Skeletal muscle satellite cell (primary cell): ENCODE measurements around the gene CACNA2D3.

Source experiments
- H3K27me3 ChIP-seq: 2 replicates; pipeline ENCODE4 v1.7.0; 2013; ENCODE audit warnings: low read length; ENCODE audit not compliant: control insufficient read depth, insufficient read depth
- H3K36me3 ChIP-seq: 2 replicates; pipeline ENCODE4 v1.7.0; 2013; ENCODE audit warnings: mild to moderate bottlenecking, control low read depth, low read length; ENCODE audit not compliant: insufficient read depth
- H3K4me1 ChIP-seq: 2 replicates; pipeline ENCODE4 v1.7.0; 2013; ENCODE audit warnings: low read length; ENCODE audit not compliant: control insufficient read depth, insufficient read depth
- H3K4me2 ChIP-seq: 2 replicates; pipeline ENCODE4 v1.7.0; 2013; ENCODE audit warnings: mild to moderate bottlenecking, low read length
- H3K4me3 ChIP-seq: 2 replicates; pipeline ENCODE4 v1.7.0; 2013; ENCODE audit warnings: low read length
- H3K9ac ChIP-seq: 2 replicates; pipeline ENCODE4 v1.7.0; 2013; ENCODE audit warnings: mild to moderate bottlenecking, low read depth, low read length, moderate library complexity
- H3K9me3 ChIP-seq: replicated peaks from 2 replicates; pipeline ENCODE4 v1.7.0; 2013; ENCODE audit warnings: mild to moderate bottlenecking, control low read depth, low read length

CACNA2D3 gene

DNA sequence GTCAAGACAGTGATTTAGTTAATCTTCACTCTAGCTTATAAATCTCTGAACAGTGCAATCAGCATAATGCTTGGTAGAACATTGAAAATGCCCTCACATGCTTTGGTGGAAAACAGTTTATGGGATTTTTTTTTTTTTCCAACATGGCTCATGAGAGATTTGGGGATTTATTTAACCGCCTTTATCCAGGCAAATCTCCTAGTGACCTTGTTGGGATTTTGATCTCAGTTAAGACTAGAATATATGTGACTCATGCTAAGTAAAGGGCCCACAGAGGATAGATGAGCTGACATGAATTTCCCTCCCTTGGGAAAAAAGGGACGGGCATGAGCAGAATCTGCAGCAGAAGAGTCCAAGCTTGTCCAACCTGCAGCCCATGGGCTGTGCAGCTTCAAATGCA lies 786.8 kb downstream of the CACNA2D3 start:
- no peak overlapping the region for H3K9ac ChIP-seq
- peaks cover 23% of the 10 kb centered on the region for H3K4me1 ChIP-seq
- no peak overlapping the region for H3K4me3 ChIP-seq
- H3K27me3 ChIP-seq: no peaks in the 10 kb centered on the region
- H3K4me2 ChIP-seq: no peak overlapping the region
- no peaks in the 10 kb centered on the region for H3K36me3 ChIP-seq
- H3K9me3 ChIP-seq: no peaks in the 10 kb centered on the region

DNA sequence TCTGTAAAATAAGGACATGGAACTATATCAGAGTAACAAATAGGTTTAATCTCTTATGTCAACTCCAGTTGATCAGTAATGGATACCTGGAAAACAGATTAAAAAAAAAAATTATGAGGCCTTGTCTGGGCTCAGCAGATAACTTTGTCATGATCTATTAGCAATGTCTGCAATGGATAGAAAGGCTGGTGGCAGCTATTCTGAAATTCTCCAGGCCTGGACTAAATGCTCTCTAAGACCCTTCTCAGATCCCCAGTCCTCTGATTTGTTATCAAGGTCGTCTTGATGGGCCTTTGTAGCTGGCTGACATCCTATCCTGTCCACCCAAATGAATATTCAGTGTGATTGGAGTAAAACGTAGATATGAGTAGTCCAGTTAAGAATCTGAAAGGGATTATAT lies 791.8 kb downstream of the CACNA2D3 start:
- Histone ChIP-seq H3K4me2 (no peak overlapping the region), H3K4me3 (no peak overlapping the region), H3K4me1 (peaks cover 5% of the 10 kb centered on the region), H3K9me3 (no peaks in the 10 kb centered on the region), H3K36me3 (no peaks in the 10 kb centered on the region), H3K27me3 (no peaks in the 10 kb centered on the region), H3K9ac (no peak overlapping the region)

DNA sequence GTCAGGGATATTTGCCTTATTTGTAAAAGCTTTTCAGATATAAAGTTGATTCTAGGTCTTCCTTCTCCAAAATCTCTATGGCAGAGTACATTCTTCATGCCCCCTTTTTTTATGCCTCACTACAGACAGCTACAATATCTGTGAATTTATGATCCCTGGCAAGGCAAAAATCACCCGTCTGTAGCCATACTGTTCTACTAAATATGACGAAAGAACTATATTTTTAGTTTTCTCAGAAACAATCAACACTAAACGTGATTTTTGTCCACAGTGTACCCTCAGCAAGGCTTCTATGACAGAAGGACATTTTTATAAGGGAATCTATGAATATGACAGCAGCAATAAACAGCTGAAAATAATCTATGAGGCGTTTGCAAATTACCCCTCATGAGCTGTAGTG lies 792.8 kb downstream of the CACNA2D3 start:
- no peaks in the 10 kb centered on the region for H3K36me3 ChIP-seq
- H3K9me3 ChIP-seq: no peaks in the 10 kb centered on the region
- H3K4me2 ChIP-seq: no peak overlapping the region
- H3K9ac ChIP-seq: no peak overlapping the region
- H3K4me1 ChIP-seq: peaks cover 5% of the 10 kb centered on the region
- no peaks in the 10 kb centered on the region for H3K27me3 ChIP-seq
- H3K4me3 ChIP-seq: no peak overlapping the region

DNA sequence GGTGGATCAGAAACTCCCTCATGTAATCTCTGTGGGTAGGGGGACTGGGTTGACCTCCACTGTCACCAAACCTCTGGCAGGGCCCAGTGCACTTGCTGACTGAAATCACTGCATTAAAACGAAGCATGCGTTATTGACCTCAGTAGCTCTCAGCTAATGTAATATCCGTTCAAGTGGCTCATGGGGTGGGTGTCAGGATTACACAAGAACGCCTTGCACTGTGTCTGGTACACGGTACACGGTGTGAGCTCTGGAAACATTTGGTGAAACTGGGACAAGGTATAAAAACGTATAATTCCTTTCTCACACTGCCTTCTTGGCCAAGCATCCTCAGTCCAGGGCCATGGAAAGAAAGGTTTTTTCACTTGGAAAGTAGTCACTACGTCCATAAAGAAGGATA lies 793.6 kb downstream of the CACNA2D3 start:
- no peaks in the 10 kb centered on the region for H3K27me3 ChIP-seq

DNA sequence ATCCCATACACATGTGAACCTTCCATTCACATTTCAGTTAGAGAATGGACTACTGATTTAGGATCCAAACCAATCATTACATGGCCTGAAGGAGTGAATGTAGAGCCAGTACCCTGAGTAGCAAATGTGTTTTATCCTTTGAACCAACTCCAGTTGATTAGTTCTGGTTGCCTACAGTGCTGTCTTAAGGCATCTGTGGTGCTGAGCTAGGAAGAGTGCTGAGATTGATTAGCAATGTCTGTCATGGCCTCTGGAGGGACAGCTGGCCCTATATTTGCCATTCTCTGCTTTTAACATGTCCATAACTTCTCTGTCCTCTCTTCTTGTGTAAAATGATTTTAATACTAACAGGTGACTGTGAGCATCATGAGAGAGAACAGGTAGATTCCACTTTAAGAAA lies 794.4 kb downstream of the CACNA2D3 start:
- Histone ChIP-seq H3K4me3 (no peak overlapping the region), H3K36me3 (no peaks in the 10 kb centered on the region), H3K4me1 (peaks cover 5% of the 10 kb centered on the region), H3K27me3 (no peaks in the 10 kb centered on the region), H3K9me3 (no peaks in the 10 kb centered on the region), H3K4me2 (no peak overlapping the region), H3K9ac (no peak overlapping the region)

More for the DNA sequence above, 793.6 kb downstream of the CACNA2D3 start:
- H3K36me3 ChIP-seq: no peaks in the 10 kb centered on the region
- H3K9me3 ChIP-seq: no peaks in the 10 kb centered on the region
- no peak overlapping the region for H3K4me3 ChIP-seq
- no peak overlapping the region for H3K4me2 ChIP-seq
- peaks cover 5% of the 10 kb centered on the region for H3K4me1 ChIP-seq
- no peak overlapping the region for H3K9ac ChIP-seq

DNA sequence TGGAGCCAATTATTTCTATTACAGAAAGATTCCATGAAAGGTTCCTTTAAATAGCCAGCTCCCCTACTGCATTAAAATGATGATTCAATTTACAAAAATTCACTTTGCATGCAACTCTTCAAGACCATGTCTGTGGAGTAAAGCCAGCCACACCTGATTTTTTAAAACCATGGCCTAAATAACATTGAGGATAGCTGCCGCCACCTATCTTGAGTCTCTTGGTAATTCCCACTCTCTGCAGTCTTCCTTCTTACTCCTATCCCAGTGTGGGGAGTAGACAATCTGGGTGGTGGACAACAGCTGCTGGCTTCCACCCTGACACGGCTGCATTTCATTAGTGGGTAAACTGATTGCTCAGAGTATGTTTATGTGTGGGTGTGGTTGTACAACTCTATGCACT lies 794.8 kb downstream of the CACNA2D3 start:
- no peak overlapping the region for H3K9ac ChIP-seq
- H3K4me1 ChIP-seq: peaks cover 5% of the 10 kb centered on the region
- H3K27me3 ChIP-seq: no peaks in the 10 kb centered on the region
- no peaks in the 10 kb centered on the region for H3K9me3 ChIP-seq
- H3K4me3 ChIP-seq: no peak overlapping the region
- no peaks in the 10 kb centered on the region for H3K36me3 ChIP-seq
- no peak overlapping the region for H3K4me2 ChIP-seq

DNA sequence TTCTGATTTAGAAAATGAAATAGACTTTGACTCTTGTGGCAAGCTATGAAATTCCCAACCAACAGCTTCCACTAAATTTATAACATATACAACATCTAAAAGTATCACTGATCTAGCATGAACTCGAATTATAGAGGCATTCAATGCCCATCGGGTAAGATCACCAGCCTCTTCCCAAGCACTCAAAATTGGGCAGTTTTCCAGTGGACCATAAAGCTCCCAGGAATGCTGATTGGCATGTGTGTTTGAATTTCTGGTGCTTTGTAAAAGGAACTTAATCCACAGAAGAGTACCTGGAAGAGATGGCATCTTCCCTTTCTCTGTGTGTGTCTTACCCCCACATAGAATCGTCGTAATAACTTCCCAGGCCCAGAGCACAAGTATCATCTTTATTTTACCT lies 795.5 kb downstream of the CACNA2D3 start:
- Histone ChIP-seq H3K4me1 (peaks cover 5% of the 10 kb centered on the region), H3K4me3 (no peak overlapping the region), H3K9ac (no peak overlapping the region), H3K36me3 (no peaks in the 10 kb centered on the region), H3K4me2 (no peak overlapping the region), H3K27me3 (no peaks in the 10 kb centered on the region), H3K9me3 (no peaks in the 10 kb centered on the region)

DNA sequence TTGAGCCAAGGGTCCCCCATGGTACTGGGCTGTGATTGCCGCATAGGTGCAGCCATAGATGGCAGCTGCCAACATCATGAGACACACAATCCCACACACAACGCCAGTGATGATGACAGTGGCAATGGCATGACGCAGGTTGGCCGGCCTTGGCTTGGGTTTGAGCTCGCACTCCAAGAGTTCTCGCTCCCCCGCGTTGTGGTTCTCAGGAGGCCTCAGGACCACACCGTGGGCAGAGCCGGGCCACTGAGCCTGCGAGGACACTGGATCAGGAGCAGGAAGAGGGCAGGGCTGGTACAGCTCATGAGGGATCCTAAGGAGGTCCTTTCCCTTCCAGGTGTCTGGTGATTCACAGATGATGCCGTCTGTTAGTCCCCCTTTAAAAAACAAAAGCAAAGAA lies 796.2 kb downstream of the CACNA2D3 start:
- Histone ChIP-seq H3K4me2 (no peak overlapping the region), H3K4me1 (peaks cover 5% of the 10 kb centered on the region), H3K4me3 (no peak overlapping the region), H3K36me3 (no peaks in the 10 kb centered on the region), H3K9me3 (no peaks in the 10 kb centered on the region), H3K27me3 (no peaks in the 10 kb centered on the region), H3K9ac (no peak overlapping the region)

DNA sequence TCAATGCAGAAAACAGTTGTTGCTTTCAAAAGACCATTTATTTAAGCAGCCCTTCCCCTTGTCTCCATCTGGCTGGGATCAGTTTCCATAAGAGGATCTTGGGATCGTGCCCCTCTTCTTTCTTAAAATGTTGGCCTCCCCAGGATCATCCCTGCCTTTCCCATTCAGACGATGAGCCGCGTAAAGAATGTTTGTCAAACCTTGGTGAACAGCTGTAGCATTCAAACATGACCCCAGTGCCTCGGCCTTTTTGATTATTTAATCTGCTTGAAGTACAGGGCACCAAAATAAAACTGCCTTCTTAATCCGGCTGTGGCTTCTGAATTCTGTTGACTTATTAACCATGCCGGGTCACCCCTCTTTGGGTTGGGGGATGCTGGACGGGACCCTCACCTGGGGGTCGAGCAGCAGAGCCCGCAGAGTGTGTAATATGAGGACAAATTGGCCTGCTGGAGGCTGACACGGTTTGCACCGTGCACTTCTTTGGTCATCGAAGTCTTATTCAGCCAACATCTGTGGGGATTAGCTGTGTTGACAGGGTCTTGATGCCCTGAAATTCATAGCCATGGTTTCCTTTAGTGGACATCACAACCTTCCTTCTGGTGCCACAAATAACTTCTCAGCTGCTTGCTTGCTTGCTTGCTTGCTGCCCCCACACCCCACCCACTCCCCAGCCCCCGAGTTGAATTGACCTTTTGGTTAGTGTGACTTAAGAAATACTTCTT lies 805.9 kb downstream of the CACNA2D3 start, which contains the start of gene LRTM1:
TSS of gene LRTM1 (minus strand) at position 14 of the 725 bp plus-strand sequence. CDS start 148 bp downstream, outside the sequence.
- Histone ChIP-seq H3K4me3 (no peak within 1 kb of the TSS), H3K36me3 (no peaks in the 10 kb centered on the region), H3K4me1 (no peaks in the 10 kb centered on the region), H3K4me2 (no peak within 1 kb of the TSS), H3K9me3 (no peaks in the 10 kb centered on the region), H3K9ac (no peak within 1 kb of the TSS), H3K27me3 (no peaks in the 10 kb centered on the region)

DNA sequence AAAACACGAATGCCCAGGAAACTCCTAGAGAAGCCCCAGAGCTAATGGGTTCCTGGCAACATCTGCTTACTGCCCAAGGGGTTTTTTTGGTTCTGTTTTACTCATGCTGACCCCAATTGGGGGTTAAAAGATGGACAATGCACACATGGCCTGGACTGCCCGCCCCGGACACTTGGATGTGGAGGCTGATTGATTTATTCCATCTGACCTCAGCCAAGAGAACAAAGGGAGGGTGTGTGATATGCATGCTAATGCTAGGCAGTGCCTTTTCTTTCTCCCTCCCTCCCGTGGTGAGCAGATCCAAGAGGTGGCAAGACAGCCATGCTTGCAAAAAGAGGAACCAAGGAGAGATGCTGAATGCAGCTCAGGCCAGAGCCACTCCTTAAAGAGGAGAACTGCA lies 808.8 kb downstream of the CACNA2D3 start:
- Histone ChIP-seq H3K4me2 (no peak overlapping the region), H3K4me3 (no peak overlapping the region), H3K9me3 (no peaks in the 10 kb centered on the region), H3K4me1 (no peaks in the 10 kb centered on the region), H3K27me3 (no peaks in the 10 kb centered on the region), H3K36me3 (no peaks in the 10 kb centered on the region), H3K9ac (no peak overlapping the region)

DNA sequence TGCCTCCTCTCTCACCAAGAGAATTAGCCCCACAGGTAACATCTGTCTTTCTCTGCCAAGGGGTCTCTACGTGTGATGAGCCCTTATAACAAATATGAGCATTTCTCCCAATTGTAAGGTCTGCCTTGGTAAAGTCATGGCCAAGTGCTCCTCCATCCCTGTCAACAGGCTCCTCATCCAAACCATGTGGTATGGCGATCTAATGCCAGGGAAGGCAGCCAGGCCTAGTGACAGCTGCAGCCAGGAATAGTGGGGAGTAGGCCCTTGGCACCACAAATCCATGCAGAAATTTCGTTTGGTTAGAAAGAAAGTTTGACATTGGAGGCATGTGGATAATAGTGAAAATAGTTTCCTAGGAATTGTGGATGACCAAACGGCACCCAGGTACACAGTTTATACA lies 810.3 kb downstream of the CACNA2D3 start:
- H3K4me3 ChIP-seq: no peak overlapping the region
- no peak overlapping the region for H3K4me2 ChIP-seq
- no peaks in the 10 kb centered on the region for H3K27me3 ChIP-seq
- no peaks in the 10 kb centered on the region for H3K4me1 ChIP-seq
- no peaks in the 10 kb centered on the region for H3K36me3 ChIP-seq
- no peaks in the 10 kb centered on the region for H3K9me3 ChIP-seq
- no peak overlapping the region for H3K9ac ChIP-seq

DNA sequence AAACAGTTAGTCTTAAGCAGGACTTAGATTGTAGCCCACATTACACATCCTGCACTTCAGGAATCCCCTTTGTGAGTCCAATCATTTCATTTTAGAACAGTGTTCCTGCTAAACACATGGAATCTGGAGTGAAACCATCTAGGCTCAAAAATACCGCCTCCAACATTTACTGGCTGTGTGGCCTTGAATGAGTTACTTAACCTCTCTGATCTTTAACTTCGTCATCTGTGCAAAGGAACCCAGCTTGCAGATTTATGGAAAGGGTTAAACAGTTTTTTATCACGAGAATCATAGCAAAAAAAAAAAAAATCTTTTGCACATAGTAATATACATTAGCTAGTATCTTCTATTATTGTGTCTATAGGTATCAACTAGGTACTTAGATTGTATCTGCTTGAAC lies 813.5 kb downstream of the CACNA2D3 start:
- H3K27me3 ChIP-seq: no peaks in the 10 kb centered on the region
- no peak overlapping the region for H3K4me3 ChIP-seq
- H3K9ac ChIP-seq: no peak overlapping the region
- H3K9me3 ChIP-seq: no peaks in the 10 kb centered on the region
- no peak overlapping the region for H3K4me2 ChIP-seq
- no peaks in the 10 kb centered on the region for H3K4me1 ChIP-seq
- no peaks in the 10 kb centered on the region for H3K36me3 ChIP-seq
